Fibroblast of lung (primary cell): ENCODE data around the gene PROSER2. TPM values are rescaled to one million over a fixed set of nuclear protein-coding genes. Genes with fewer than 3 reads are reported as not detected.

Experiments used
- DNase-seq, 2 donors: peaks; one replicate each; pipeline versions ENCODE4 v3.0.0 to v3.0.0-alpha.2; 2010; ENCODE audit warnings: low read depth in 2 of 2
- H2AFZ ChIP-seq: 2 replicates; pipeline ENCODE4 v1.5.1; 2012; ENCODE audit warnings: low read length, control low read depth, inconsistent platforms
- H3K27ac ChIP-seq: 2 replicates; pipeline ENCODE4 v1.5.1; 2011; ENCODE audit warnings: low read length, control low read depth; ENCODE audit not compliant: insufficient read depth
- H3K27me3 ChIP-seq: 2 replicates; pipeline ENCODE4 v1.5.1; 2011; ENCODE audit warnings: mild to moderate bottlenecking, low read length; ENCODE audit not compliant: control insufficient read depth, insufficient read depth
- H3K36me3 ChIP-seq: 2 replicates; pipeline ENCODE4 v1.5.1; 2011; ENCODE audit warnings: low read length; ENCODE audit not compliant: control insufficient read depth, insufficient read depth
- H3K4me1 ChIP-seq: 2 replicates; pipeline ENCODE4 v1.5.1; 2011; ENCODE audit warnings: low read length; ENCODE audit not compliant: control insufficient read depth, insufficient read depth; ENCODE audit errors: extremely low read depth
- H3K4me2 ChIP-seq: 2 replicates; pipeline ENCODE4 v1.5.1; 2011; ENCODE audit warnings: low read length, control low read depth; ENCODE audit not compliant: insufficient read depth; ENCODE audit errors: extremely low read depth
- H3K4me3 ChIP-seq, 4 experiments: fragments of 200-600 bp in 1 of 4; sonication (generic) in 1 of 4; replicated peaks in 1 of 4; 2 replicates each; pipeline ENCODE4 v1.5.1; 2011 to 2016; ENCODE audit warnings: low read length in 4 of 4, low read depth in 3 of 4, mild to moderate bottlenecking in 3 of 4, control low read depth in 2 of 4, inconsistent platforms in 1 of 4, mixed read lengths in 1 of 4; ENCODE audit not compliant: insufficient read depth in 1 of 4; ENCODE audit errors: control extremely low read depth in 1 of 4
- H3K79me2 ChIP-seq: 2 replicates; pipeline ENCODE4 v1.5.1; 2012; ENCODE audit warnings: mild to moderate bottlenecking, low read length, inconsistent platforms; ENCODE audit not compliant: control insufficient read depth, insufficient read depth
- H3K9ac ChIP-seq: 2 replicates; pipeline ENCODE4 v1.5.1; 2011; ENCODE audit warnings: mild to moderate bottlenecking, low read length, control low read depth; ENCODE audit not compliant: insufficient read depth
- H3K9me3 ChIP-seq: 2 replicates; pipeline ENCODE4 v1.5.1; 2012; ENCODE audit warnings: low read depth, low read length; ENCODE audit not compliant: control insufficient read depth, insufficient read depth
- H4K20me1 ChIP-seq: 2 replicates; pipeline ENCODE4 v1.5.1; 2011; ENCODE audit warnings: low read length; ENCODE audit not compliant: control insufficient read depth, insufficient read depth; ENCODE audit errors: extremely low read depth
- EZH2 ChIP-seq: IDR thresholded peaks from 2 replicates; pipeline ENCODE4 v1.5.1; 2012; ENCODE audit warnings: low read length, control low read depth, mild to moderate bottlenecking; ENCODE audit errors: missing control alignments
- polyA plus RNA-seq, 2 donors: library from polyadenylated mRNA; depleted of rRNA in 1 of 2; stranded (reverse) in 1 of 2; unstranded in 1 of 2; fragments of >200 nt; gene quantifications; 2 replicates each; pipeline ENCODE4 v1.2.1, GENCODE V29; 2011 to 2012; ENCODE audit warnings: missing spikeins in 1 of 2
- total RNA-seq: library from RNA; depleted of rRNA; stranded (reverse); fragments of >200 nt; gene quantifications from 2 replicates; pipeline ENCODE4 v1.2.1, GENCODE V29; 2014
- TF ChIP-seq, protein P1 (sequence below), 2 donors: IDR thresholded peaks in 1 of 2; conservative IDR thresholded peaks in 1 of 2; 1 replicate in 1 of 2; 2 replicates in 1 of 2; pipeline ENCODE4 v1.5.1; 2011 to 2012; ENCODE audit warnings: low read length in 2 of 2, control low read depth in 1 of 2, inconsistent platforms in 1 of 2, low read depth in 1 of 2, mild to moderate bottlenecking in 1 of 2

The PROSER2 gene
- total and polyA plus RNA-seq, 2 donors (not counting 1 experiment from before 2014, with no cell fraction given) = 1.2 to 2.6 TPM

DNA sequence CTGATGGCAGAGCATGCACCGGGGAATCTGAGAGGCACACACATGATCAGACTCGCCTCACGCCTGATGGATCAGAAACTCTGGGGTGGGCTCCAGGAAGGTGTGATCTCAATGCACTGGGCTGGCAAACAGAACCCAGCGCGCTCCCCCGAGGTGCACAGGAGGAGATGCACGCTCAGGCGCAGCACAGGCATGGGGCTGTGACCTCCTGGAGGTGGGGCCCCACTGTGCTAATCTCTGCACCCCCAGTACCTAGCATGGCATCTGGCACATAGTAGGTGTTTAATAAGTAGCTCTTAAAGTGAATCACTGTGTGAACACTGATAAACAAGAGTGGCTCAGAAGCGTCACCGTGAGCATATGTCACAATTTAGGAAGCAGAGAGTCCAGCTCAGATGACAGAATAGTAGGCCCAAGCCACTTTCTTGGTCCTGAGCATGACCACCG is 57.9 kb downstream of the PROSER2 start:
- Histone ChIP-seq H3K9ac (no peak overlapping the region), H3K4me1 (peaks cover 5% of the 10 kb centered on the region), H3K79me2 (no peaks in the 10 kb centered on the region), H3K4me3 (no peak overlapping the region), H4K20me1 (no peaks in the 10 kb centered on the region), H3K4me2 (no peak overlapping the region), H3K27ac (no peak overlapping the region), H3K27me3 (no peaks in the 10 kb centered on the region), H3K9me3 (no peaks in the 10 kb centered on the region), H3K36me3 (no peaks in the 10 kb centered on the region), H2AFZ (no peak overlapping the region)
- TF ChIP-seq, protein P1, sequence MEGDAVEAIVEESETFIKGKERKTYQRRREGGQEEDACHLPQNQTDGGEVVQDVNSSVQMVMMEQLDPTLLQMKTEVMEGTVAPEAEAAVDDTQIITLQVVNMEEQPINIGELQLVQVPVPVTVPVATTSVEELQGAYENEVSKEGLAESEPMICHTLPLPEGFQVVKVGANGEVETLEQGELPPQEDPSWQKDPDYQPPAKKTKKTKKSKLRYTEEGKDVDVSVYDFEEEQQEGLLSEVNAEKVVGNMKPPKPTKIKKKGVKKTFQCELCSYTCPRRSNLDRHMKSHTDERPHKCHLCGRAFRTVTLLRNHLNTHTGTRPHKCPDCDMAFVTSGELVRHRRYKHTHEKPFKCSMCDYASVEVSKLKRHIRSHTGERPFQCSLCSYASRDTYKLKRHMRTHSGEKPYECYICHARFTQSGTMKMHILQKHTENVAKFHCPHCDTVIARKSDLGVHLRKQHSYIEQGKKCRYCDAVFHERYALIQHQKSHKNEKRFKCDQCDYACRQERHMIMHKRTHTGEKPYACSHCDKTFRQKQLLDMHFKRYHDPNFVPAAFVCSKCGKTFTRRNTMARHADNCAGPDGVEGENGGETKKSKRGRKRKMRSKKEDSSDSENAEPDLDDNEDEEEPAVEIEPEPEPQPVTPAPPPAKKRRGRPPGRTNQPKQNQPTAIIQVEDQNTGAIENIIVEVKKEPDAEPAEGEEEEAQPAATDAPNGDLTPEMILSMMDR (conservative IDR thresholded peaks at IDR 0.05 in 1 of 2, IDR thresholded peaks at IDR 0.05 in 1 of 2; ENCODE audit: low read depth in 1 of 2, low read length in 2 of 2) = no peak
- no peak for TF ChIP-seq EZH2
- DNase-seq = no peak

DNA sequence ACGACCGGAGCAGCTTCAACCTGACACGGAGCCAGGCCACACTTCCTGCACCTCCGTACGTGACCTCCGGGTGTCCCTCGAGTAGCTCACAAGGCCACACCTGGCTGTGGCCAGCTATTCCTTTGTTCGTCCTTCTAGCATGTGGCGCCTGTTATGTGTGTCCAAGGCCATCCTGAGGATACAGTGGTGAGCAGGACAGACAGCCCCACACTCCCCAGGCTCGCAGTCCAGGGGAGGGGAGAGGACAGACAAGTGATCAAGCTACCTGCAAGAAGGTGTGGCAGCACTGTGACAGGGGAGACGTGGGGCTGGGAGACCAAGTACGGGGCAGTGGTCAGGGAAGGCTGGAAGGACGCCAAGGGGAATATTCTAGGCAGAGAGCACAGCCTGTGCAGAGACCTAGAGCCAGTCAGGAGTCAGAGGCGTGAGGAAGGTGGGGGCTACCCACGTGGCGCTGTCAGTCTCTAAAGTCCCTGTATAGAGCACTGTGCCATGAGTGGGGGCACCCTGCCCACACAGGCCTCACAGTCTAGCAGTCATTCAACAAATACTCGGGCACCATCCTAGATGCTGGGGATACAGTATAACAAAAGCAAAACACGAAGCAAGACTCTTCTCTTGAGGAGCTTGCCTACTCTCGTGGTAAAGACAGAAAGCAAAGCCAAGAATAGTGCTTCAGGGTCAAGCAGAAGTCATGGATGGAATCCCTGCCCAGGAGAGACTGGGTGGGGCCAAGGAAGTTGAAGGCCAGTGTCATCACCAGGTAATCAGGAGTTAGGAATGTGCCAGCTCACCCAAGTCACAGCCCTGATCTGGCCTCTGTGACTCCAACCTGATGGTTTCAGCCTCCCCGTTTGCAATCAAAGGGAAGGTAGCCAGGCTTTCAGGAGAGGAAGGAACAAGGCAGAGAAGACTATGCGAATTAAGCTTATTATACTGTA is 58.6 kb downstream of the PROSER2 start:
- H3K9ac ChIP-seq = no peak overlapping the region
- no peaks in the 10 kb centered on the region for H4K20me1 ChIP-seq
- DNase-seq = peak in 1 of 2 donors; percentile 17

More for the DNA sequence above, 58.6 kb downstream of the PROSER2 start:
- Histone ChIP-seq H3K27ac (no peak overlapping the region), H3K4me3 (no peak overlapping the region), H3K4me1 (peaks cover 2% of the 10 kb centered on the region), H3K4me2 (no peak overlapping the region), H3K79me2 (no peaks in the 10 kb centered on the region), H3K9me3 (no peaks in the 10 kb centered on the region), H2AFZ (no peak overlapping the region), H3K27me3 (no peaks in the 10 kb centered on the region), H3K36me3 (no peaks in the 10 kb centered on the region)
- TF ChIP-seq, protein P1 (conservative IDR thresholded peaks at IDR 0.05 in 1 of 2, IDR thresholded peaks at IDR 0.05 in 1 of 2; ENCODE audit: low read depth in 1 of 2, low read length in 2 of 2) = no peak
- no peak for TF ChIP-seq EZH2
